Ovary (tissue), 3 donors: ENCODE results near the gene SERPINB4.

Experiments used
- EP300 ChIP-seq: sonication (generic); formaldehyde crosslinking; IDR thresholded peaks from one replicate; pipeline ENCODE4 v1.6.1; 2017; ENCODE audit warnings: antibody characterized with exemption
- POLR2A ChIP-seq: fragments of 450-650 bp; IDR thresholded peaks from one replicate; pipeline ENCODE4 v1.6.1; 2017; ENCODE audit warnings: antibody characterized with exemption, mild to moderate bottlenecking, moderate library complexity
- TF ChIP-seq, protein P1 (sequence below), 3 donors: fragments of 450-650 bp in 2 of 3; fragments of 200-600 bp in 1 of 3; IDR thresholded peaks; one replicate each; pipeline versions ENCODE4 v1.5.1 to v1.8.0; 2016 to 2022; ENCODE audit warnings: antibody characterized with exemption in 3 of 3, mild to moderate bottlenecking in 1 of 3
- donor health status: DM: no; HTN: no; CAD: no.

- TF ChIP-seq EP300 (no peak), POLR2A (no peak)
- TF ChIP-seq, protein P1, sequence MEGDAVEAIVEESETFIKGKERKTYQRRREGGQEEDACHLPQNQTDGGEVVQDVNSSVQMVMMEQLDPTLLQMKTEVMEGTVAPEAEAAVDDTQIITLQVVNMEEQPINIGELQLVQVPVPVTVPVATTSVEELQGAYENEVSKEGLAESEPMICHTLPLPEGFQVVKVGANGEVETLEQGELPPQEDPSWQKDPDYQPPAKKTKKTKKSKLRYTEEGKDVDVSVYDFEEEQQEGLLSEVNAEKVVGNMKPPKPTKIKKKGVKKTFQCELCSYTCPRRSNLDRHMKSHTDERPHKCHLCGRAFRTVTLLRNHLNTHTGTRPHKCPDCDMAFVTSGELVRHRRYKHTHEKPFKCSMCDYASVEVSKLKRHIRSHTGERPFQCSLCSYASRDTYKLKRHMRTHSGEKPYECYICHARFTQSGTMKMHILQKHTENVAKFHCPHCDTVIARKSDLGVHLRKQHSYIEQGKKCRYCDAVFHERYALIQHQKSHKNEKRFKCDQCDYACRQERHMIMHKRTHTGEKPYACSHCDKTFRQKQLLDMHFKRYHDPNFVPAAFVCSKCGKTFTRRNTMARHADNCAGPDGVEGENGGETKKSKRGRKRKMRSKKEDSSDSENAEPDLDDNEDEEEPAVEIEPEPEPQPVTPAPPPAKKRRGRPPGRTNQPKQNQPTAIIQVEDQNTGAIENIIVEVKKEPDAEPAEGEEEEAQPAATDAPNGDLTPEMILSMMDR (IDR thresholded peaks at IDR 0.05) = no peak
Measured at GRCh38 chr18:63676526-63677323, 32.7 kb upstream of the SERPINB4 start.
